T follicular helper cell (primary cell): ENCODE data around the gene UCP3.

Experiments used
- DNase-seq: peaks from one replicate; pipeline ENCODE4 v3.0.0-alpha.2; 2020; ENCODE audit warnings: low read depth

The UCP3 gene

GRCh38 chr11:73951797-73952196 is 57.1 kb downstream of the UCP3 start:
- DNase-seq, result no peak

GRCh38 chr11:73950869-73951710 is 57.8 kb downstream of the UCP3 start, which contains the start of gene DNAJB13:
Gene DNAJB13 (plus strand): TSS chr11:73951026. CDS start chr11:73951070, 44 bp downstream.
- no peak for DNase-seq
